Measurements from ENCODE around the gene NTM.
"Not testable (repeated sequence)": the region's sequence is repeated elsewhere in the genome, so short reads cannot be mapped to it uniquely, and the experiment has no call there.

Gene NTM

DNA sequence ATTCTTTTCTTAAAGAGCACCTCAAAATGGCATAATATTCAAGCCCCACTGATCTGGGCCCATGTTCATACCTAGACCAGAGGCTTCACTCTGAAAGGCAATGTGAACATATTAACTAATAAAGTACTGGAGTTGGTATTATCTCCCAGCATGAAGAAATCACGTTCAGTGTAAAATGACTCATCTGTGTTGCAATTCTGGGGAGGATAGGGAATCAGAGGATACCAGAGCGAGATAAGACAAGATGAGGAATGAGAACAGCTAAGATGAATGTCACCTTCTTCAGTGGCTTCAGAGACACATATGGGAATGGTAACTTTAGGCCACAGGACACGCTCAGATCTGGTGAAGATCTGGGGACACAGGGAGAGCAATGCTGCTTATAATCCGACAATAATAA lies 121.1 kb downstream of the NTM start:
- no peak overlapping the region for H3K4me3 ChIP-seq (replicated peaks; ENCODE audit: insufficient read depth, low read length)
- no peak overlapping the region for H3K27ac ChIP-seq (replicated peaks)
- no peaks in the 10 kb centered on the region for H3K27me3 ChIP-seq (ENCODE audit: insufficient read depth, poor library complexity, severe bottlenecking)
- DNase-seq (ENCODE audit: low read depth in 1 of 2, low spot score in 1 of 2), result no peak
- TF ChIP-seq CTCF (IDR thresholded peaks at IDR 0.05; ENCODE audit: insufficient read depth, low read length), result no peak
- no peak for TF ChIP-seq REST (IDR thresholded peaks at IDR 0.05; ENCODE audit: insufficient replicate concordance, low read depth)
- no peak for TF ChIP-seq GABPA (IDR thresholded peaks at IDR 0.05; ENCODE audit: low read depth)
- TF ChIP-seq SPI1 (IDR thresholded peaks at IDR 0.05; ENCODE audit: borderline replicate concordance, low read depth), result no peak
- no peak for TF ChIP-seq POLR2AphosphoS5 (IDR thresholded peaks at IDR 0.05; ENCODE audit: low read depth)

GRCh38 chr11:131495423-131495822 lies 125.0 kb downstream of the NTM start:
- no peaks in the 10 kb centered on the region for H3K27me3 ChIP-seq (ENCODE audit: insufficient read depth, poor library complexity, severe bottlenecking)
- DNase-seq (ENCODE audit: low read depth in 1 of 2, low spot score in 1 of 2), result no peak
- TF ChIP-seq GABPA (IDR thresholded peaks at IDR 0.05; ENCODE audit: low read depth) (no peak), REST (IDR thresholded peaks at IDR 0.05; ENCODE audit: insufficient replicate concordance, low read depth) (no peak), CTCF (IDR thresholded peaks at IDR 0.05; ENCODE audit: insufficient read depth, low read length) (no peak), POLR2AphosphoS5 (IDR thresholded peaks at IDR 0.05; ENCODE audit: low read depth) (no peak)
- H3K4me3 ChIP-seq (replicated peaks; ENCODE audit: insufficient read depth, low read length), result no peak overlapping the region
- H3K27ac ChIP-seq (replicated peaks), result no peak overlapping the region

- not testable (repeated sequence) for H3K4me3 ChIP-seq (replicated peaks; ENCODE audit: insufficient read depth, low read length); DNase-seq (ENCODE audit: low read depth in 1 of 2, low spot score in 1 of 2); H3K27ac ChIP-seq (replicated peaks); H3K27me3 ChIP-seq (ENCODE audit: insufficient read depth, poor library complexity, severe bottlenecking)
Observed at GRCh38 chr11:131497686-131498085, 127.3 kb downstream of the NTM start.

DNA sequence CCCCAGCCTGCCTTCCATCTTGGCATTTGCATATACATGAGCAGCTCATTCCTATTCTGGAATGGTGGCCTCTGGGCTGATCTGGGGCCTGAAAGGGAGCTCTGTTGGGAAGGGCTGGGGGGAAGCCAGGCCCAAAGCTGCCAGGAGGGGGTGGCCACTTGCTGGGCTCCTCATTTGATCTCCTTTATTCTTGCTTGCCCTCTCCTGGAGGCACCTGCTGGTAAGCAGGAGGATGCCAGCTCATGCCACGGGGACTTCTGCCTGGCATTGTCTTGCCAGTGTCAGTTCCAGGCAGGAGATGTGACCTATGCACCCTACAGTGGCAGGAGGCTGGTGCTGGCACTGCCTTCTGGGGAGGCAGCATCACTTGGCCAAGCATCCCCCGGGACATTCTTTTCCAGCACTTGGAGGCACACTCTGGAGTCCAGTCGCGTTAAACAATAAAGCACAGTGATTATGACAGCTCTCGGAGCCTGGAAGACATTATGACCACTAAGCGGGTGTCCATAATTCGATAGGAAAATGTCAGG lies 128.3 kb downstream of the NTM start:
- H3K27ac ChIP-seq (replicated peaks), result no peak overlapping the region
- no peak for TF ChIP-seq POLR2AphosphoS5 (IDR thresholded peaks at IDR 0.05; ENCODE audit: low read depth)
- no peak for DNase-seq (ENCODE audit: low read depth in 1 of 2, low spot score in 1 of 2)

GRCh38 chr11:131499199-131499598 lies 128.8 kb downstream of the NTM start:
- no peak overlapping the region for H3K4me3 ChIP-seq (replicated peaks; ENCODE audit: insufficient read depth, low read length)
- H3K27ac ChIP-seq (replicated peaks), result no peak overlapping the region
- DNase-seq (ENCODE audit: low read depth in 1 of 2, low spot score in 1 of 2), result no peak
- TF ChIP-seq CTCF (IDR thresholded peaks at IDR 0.05; ENCODE audit: insufficient read depth, low read length) (no peak), GABPA (IDR thresholded peaks at IDR 0.05; ENCODE audit: low read depth) (no peak), POLR2AphosphoS5 (IDR thresholded peaks at IDR 0.05; ENCODE audit: low read depth) (no peak), SPI1 (IDR thresholded peaks at IDR 0.05; ENCODE audit: borderline replicate concordance, low read depth) (no peak), REST (IDR thresholded peaks at IDR 0.05; ENCODE audit: insufficient replicate concordance, low read depth) (no peak)
- H3K27me3 ChIP-seq (ENCODE audit: insufficient read depth, poor library complexity, severe bottlenecking), result no peaks in the 10 kb centered on the region

More for the DNA sequence above, 128.3 kb downstream of the NTM start:
- Histone ChIP-seq H3K4me3 (replicated peaks; ENCODE audit: insufficient read depth, low read length) (no peak overlapping the region), H3K27me3 (ENCODE audit: insufficient read depth, poor library complexity, severe bottlenecking) (no peaks in the 10 kb centered on the region)
